GM12878 (cell line): ENCODE measurements around the gene CENPC. TPM values are rescaled to one million over a fixed set of nuclear protein-coding genes. Genes with fewer than 3 reads are reported as not detected.

Experiments used
- CBX5 ChIP-seq: sonication (generic); IDR thresholded peaks from 2 replicates; pipeline ENCODE4 v1.6.1; 2016; ENCODE audit warnings: low read depth, moderate library complexity, mild to moderate bottlenecking, inconsistent platforms
- HDAC6 ChIP-seq: fragments of 200-600 bp; sonication (generic); IDR thresholded peaks from one replicate; pipeline ENCODE4 v1.8.0; 2017; ENCODE audit warnings: antibody characterized with exemption; ENCODE audit not compliant: unreplicated experiment
- KDM1A ChIP-seq: fragments of 200-600 bp; sonication (generic); IDR thresholded peaks from 2 replicates; pipeline ENCODE4 v1.6.1; 2016; ENCODE audit warnings: borderline replicate concordance
- KLF5 ChIP-seq: fragments of 450-650 bp; IDR thresholded peaks from 2 replicates; pipeline ENCODE4 v1.6.1; 2014; ENCODE audit warnings: mild to moderate bottlenecking; ENCODE audit not compliant: partially characterized antibody
- RUNX3 ChIP-seq: IDR thresholded peaks from 2 replicates; pipeline ENCODE4 v1.6.1; 2012; ENCODE audit warnings: low read length, inconsistent platforms
- SPI1 ChIP-seq: IDR thresholded peaks from 2 replicates; pipeline ENCODE4 v1.6.1; 2011; ENCODE audit warnings: low read depth, mild to moderate bottlenecking, low read length, moderate library complexity, borderline replicate concordance; ENCODE audit not compliant: insufficient read depth
- SUZ12 ChIP-seq: fragments of 200-600 bp; sonication (generic); IDR thresholded peaks from one replicate; pipeline ENCODE4 v1.6.1; 2018; ENCODE audit warnings: antibody characterized with exemption, mild to moderate bottlenecking; ENCODE audit not compliant: unreplicated experiment
- TCF12 ChIP-seq: IDR thresholded peaks from 2 replicates; pipeline ENCODE4 v1.6.1; 2011; ENCODE audit warnings: low read depth, mild to moderate bottlenecking, low read length
- polyA plus RNA-seq, 11 experiments: library from polyadenylated mRNA; depleted of rRNA in 4 of 11; unstranded in 6 of 11; stranded (reverse) in 5 of 11; fragments of >200 nt; fragmentation: Nextera tagmentation in 4 of 11; fragmentation: Illumina TruSeq in 1 of 11; extraction: Ambion mirVana in 4 of 11; extraction: Trizol in 1 of 11; gene quantifications; 1 replicate in 1 of 11; 2 replicates in 10 of 11; pipeline versions ENCODE4 v1.2.1 to v1.2.3, GENCODE V29; 2011 to 2016; ENCODE audit warnings: inconsistent platforms in 2 of 11, missing spikeins in 2 of 11, low read depth in 1 of 11
- total RNA-seq, 4 experiments: library from RNA; depleted of rRNA in 3 of 4; stranded (reverse); fragments of >200 nt in 3 of 4; fragmentation: Illumina TruSeq in 1 of 4; extraction: Trizol in 1 of 4; gene quantifications; 2 replicates each; pipeline versions ENCODE4 v1.2.1 to v1.2.3, GENCODE V29; 2013 to 2021
- TF ChIP-seq, protein P1 (sequence below): fragments of 450-650 bp; IDR thresholded peaks from 2 replicates; pipeline ENCODE4 v1.6.1; 2014; ENCODE audit warnings: mild to moderate bottlenecking
- TF ChIP-seq, protein P2 (sequence below): fragments of 450-650 bp; IDR thresholded peaks from 2 replicates; pipeline ENCODE4 v1.6.1; 2016; ENCODE audit warnings: mild to moderate bottlenecking, moderate library complexity, borderline replicate concordance

CENPC gene
- total and polyA plus RNA-seq, 10 of the 15 experiments (the other 5 are each of a cell fraction or from before 2014, with no cell fraction given), result 13.1 to 34.9 (median 20.3) TPM

DNA sequence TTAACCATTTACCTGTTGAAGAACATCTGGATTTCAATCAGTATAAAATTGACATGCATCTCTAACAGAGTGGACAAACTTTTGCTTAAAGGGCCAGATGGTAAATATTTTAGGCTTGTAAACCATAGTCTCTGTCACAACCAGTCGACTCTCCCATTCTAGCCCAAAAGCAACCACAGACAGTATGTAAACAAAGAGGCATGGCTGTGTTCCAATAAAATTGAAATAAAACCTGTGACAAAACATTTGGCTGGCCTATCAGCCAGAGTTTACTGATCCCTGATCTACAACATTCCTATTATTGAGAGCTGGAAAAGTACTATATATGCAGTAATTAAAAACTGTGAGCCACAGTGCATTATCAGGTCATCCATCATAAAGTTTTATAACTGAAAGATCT, 3.2 kb downstream of the CENPC start (continued):
- TF ChIP-seq, protein P1, sequence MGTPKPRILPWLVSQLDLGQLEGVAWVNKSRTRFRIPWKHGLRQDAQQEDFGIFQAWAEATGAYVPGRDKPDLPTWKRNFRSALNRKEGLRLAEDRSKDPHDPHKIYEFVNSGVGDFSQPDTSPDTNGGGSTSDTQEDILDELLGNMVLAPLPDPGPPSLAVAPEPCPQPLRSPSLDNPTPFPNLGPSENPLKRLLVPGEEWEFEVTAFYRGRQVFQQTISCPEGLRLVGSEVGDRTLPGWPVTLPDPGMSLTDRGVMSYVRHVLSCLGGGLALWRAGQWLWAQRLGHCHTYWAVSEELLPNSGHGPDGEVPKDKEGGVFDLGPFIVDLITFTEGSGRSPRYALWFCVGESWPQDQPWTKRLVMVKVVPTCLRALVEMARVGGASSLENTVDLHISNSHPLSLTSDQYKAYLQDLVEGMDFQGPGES, result no peak
- no peak for TF ChIP-seq HDAC6
- TF ChIP-seq KDM1A, result no peak
- no peak for TF ChIP-seq TCF12
- TF ChIP-seq, protein P2, sequence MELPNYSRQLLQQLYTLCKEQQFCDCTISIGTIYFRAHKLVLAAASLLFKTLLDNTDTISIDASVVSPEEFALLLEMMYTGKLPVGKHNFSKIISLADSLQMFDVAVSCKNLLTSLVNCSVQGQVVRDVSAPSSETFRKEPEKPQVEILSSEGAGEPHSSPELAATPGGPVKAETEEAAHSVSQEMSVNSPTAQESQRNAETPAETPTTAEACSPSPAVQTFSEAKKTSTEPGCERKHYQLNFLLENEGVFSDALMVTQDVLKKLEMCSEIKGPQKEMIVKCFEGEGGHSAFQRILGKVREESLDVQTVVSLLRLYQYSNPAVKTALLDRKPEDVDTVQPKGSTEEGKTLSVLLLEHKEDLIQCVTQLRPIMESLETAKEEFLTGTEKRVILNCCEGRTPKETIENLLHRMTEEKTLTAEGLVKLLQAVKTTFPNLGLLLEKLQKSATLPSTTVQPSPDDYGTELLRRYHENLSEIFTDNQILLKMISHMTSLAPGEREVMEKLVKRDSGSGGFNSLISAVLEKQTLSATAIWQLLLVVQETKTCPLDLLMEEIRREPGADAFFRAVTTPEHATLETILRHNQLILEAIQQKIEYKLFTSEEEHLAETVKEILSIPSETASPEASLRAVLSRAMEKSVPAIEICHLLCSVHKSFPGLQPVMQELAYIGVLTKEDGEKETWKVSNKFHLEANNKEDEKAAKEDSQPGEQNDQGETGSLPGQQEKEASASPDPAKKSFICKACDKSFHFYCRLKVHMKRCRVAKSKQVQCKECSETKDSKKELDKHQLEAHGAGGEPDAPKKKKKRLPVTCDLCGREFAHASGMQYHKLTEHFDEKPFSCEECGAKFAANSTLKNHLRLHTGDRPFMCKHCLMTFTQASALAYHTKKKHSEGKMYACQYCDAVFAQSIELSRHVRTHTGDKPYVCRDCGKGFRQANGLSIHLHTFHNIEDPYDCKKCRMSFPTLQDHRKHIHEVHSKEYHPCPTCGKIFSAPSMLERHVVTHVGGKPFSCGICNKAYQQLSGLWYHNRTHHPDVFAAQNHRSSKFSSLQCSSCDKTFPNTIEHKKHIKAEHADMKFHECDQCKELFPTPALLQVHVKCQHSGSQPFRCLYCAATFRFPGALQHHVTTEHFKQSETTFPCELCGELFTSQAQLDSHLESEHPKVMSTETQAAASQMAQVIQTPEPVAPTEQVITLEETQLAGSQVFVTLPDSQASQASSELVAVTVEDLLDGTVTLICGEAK, result no peak
- no peak for TF ChIP-seq KLF5
- no peak for TF ChIP-seq RUNX3
- no peak for TF ChIP-seq SUZ12
- no peak for TF ChIP-seq CBX5
- TF ChIP-seq SPI1, result no peak
- TF ChIP-seq, all 136 proteins: peak for 0
